Epidermal melanocyte (primary cell): ENCODE data around the gene LIN7B.
A peak's percentile ranks its signal among the peaks of the same experiment; 100 is the strongest.
"Not testable (repeated sequence)": the region's sequence is repeated elsewhere in the genome, so short reads cannot be mapped to it uniquely, and the experiment has no call there.

Experiments
- DNase-seq: peaks from one replicate; pipeline ENCODE4 v3.0.0; 2011; ENCODE audit warnings: low spot score; ENCODE audit not compliant: insufficient read length

The LIN7B gene

GRCh38 chr19:49118565-49119410 lies 4.6 kb downstream of the LIN7B start, which contains the start of gene C19orf73:
C19orf73 (minus strand) TSS chr19:49119143; CDS start chr19:49119022, 121 bp downstream.
- peak; percentile 93 for DNase-seq

GRCh38 chr19:49119411-49120324 lies 5.5 kb downstream of the LIN7B start, which contains the start of gene PPFIA3:
PPFIA3 (plus strand) TSS chr19:49119544; CDS start chr19:49127874, 8,330 bp downstream.
- DNase-seq: peak; percentile 43

- no peak for DNase-seq
These were observed 6.1 kb downstream of the LIN7B start for GRCh38 chr19:49120325-49120683.

GRCh38 chr19:49120868-49121267 lies 6.7 kb downstream of the LIN7B start:
- DNase-seq: no peak

- not testable (repeated sequence) for DNase-seq
These were observed 7.7 kb downstream of the LIN7B start for GRCh38 chr19:49121841-49122240.

GRCh38 chr19:49123285-49123684 lies 9.1 kb downstream of the LIN7B start:
- DNase-seq: not testable (repeated sequence)

GRCh38 chr19:49125025-49125731 lies 11.0 kb downstream of the LIN7B start:
- no peak for DNase-seq

GRCh38 chr19:49126575-49126974 lies 12.4 kb downstream of the LIN7B start:
- DNase-seq: no peak

GRCh38 chr19:49127225-49127624 lies 13.1 kb downstream of the LIN7B start:
- not testable (repeated sequence) for DNase-seq

GRCh38 chr19:49127674-49128544 lies 13.7 kb downstream of the LIN7B start:
- DNase-seq: peak; percentile 99

- no peak for DNase-seq
These were observed 14.5 kb downstream of the LIN7B start for GRCh38 chr19:49128545-49129237.

GRCh38 chr19:49129238-49129583 lies 15.0 kb downstream of the LIN7B start:
- no peak for DNase-seq

GRCh38 chr19:49130325-49130724 lies 16.2 kb downstream of the LIN7B start:
- DNase-seq: no peak

GRCh38 chr19:49132974-49133609 lies 18.9 kb downstream of the LIN7B start:
- DNase-seq: no peak

GRCh38 chr19:49133621-49134454 lies 19.7 kb downstream of the LIN7B start:
- DNase-seq: no peak

- no peak for DNase-seq
These were observed 21.5 kb downstream of the LIN7B start for GRCh38 chr19:49135686-49136085.

- no peak for DNase-seq
These were observed 22.6 kb downstream of the LIN7B start for GRCh38 chr19:49136771-49137171.

- DNase-seq: no peak
These were observed 26.8 kb downstream of the LIN7B start for GRCh38 chr19:49140951-49141350.

GRCh38 chr19:49141352-49141751 lies 27.2 kb downstream of the LIN7B start:
- DNase-seq: no peak
